ENCODE measurements around the gene TAAR6. TPM values are rescaled to one million over a fixed set of nuclear protein-coding genes. Genes with fewer than 3 reads are reported as not detected.
"Not testable (repeated sequence)": the region's sequence is repeated elsewhere in the genome, so short reads cannot be mapped to it uniquely, and the experiment has no call there.

TAAR6 gene
- total and polyA plus RNA-seq, 2 donors (not counting 3 experiments of a cell fraction or from before 2014, with no cell fraction given): not detected

DNA sequence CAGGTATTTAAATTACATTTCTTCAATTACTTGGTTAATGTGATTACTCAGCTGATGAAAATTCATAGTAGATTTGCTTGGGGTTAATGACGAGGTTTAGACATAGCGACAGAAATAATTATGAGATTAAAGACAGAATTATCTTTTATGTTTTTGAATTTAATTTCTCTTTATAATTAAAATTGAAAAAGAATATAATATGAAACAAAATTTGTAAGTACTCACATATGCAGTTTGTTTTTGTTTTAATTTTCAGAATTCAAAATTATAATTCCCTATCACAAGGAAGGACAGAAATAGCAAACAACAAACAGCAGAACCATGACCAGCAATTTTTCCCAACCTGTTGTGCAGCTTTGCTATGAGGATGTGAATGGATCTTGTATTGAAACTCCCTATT is 17.8 kb upstream of the TAAR6 start, which contains the start of gene TAAR8:
Gene TAAR8 (plus strand): TSS at position 301 of the 400 bp plus-strand sequence. CDS start 21 bp downstream, at position 322.
- POLR2A ChIA-PET: no interaction called here
- no TSS peak for BruUV-seq (replicated peaks)
- intact Hi-C loops (cut with micrococcal nuclease): no loop called here

DNA sequence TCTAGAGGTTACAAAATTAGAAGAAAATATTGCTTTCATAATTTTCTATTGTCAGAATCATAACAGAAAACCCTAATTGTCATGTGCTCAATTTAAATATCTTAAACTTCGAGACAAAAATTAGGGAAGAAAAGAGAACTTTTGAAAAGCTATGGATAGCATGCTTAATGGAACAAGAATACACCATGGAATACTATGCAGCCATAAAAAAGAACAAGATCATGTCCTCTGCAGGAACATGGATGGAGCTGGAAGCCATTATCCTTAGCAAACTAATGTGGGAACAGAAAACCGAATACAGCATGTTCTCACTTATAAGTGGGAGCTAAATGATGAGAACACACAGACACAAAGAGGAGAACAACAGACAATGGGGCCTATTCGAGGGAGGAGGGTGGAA is 10.0 kb upstream of the TAAR6 start:
- intact Hi-C loops (cut with micrococcal nuclease); H3K36me3 ChIP-seq (ENCODE audit: control insufficient read depth in 2 of 2, extremely low read depth in 1 of 2, insufficient read depth in 2 of 2, low read length in 2 of 2); H2AFZ ChIP-seq (ENCODE audit: low read depth, low read length); H3K4me2 ChIP-seq (ENCODE audit: insufficient read depth, low read length); H3K9me3 ChIP-seq (replicated peaks; ENCODE audit: control insufficient read depth, insufficient read depth, low read length); H3K4me3 ChIP-seq (replicated peaks in 1 of 3; ENCODE audit: insufficient read depth in 1 of 3, low read depth in 1 of 3, low read length in 3 of 3); POLR2A ChIA-PET; FAIRE-seq; H3K79me2 ChIP-seq (ENCODE audit: control insufficient read depth, insufficient read depth, low read length); DNase-seq (ENCODE audit: low read depth, low spot score); H3K9me1 ChIP-seq (replicated peaks; ENCODE audit: control insufficient read depth, extremely low read depth, insufficient read depth, low read length); H3K9ac ChIP-seq (replicated peaks; ENCODE audit: extremely low read depth, insufficient read depth, low read length); H3K27me3 ChIP-seq (ENCODE audit: control insufficient read depth in 2 of 2, insufficient read depth in 2 of 2, low read length in 2 of 2); dilution Hi-C loops (cut with MboI; ENCODE audit: extremely low pct_ligation_motif_present, low sequenced_read_pairs); H3K4me1 ChIP-seq (ENCODE audit: control insufficient read depth, extremely low read depth, insufficient read depth, low read length); BruUV-seq (replicated peaks); H4K20me1 ChIP-seq (replicated peaks; ENCODE audit: control insufficient read depth, extremely low read depth, insufficient read depth, low read length); H3K27ac ChIP-seq (ENCODE audit: insufficient read depth, low read depth, low read length): not testable (repeated sequence)
- CTCF ChIA-PET: interaction anchor here (1.5 kb wide), 1 partner anchor 30 kb away, joined by 3 read pairs; no protein-coding TSS in a partner anchor

More for the DNA sequence above, 17.8 kb upstream of the TAAR6 start, which contains the start of gene TAAR8:
- Histone ChIP-seq H3K9ac (replicated peaks; ENCODE audit: extremely low read depth, insufficient read depth, low read length) (no peak within 1 kb of the TSS), H3K9me3 (replicated peaks; ENCODE audit: control insufficient read depth, insufficient read depth, low read length) (no peaks in the 10 kb centered on the region), H3K27ac (ENCODE audit: insufficient read depth, low read depth, low read length) (no peak within 1 kb of the TSS), H3K9me1 (replicated peaks; ENCODE audit: control insufficient read depth, extremely low read depth, insufficient read depth, low read length) (no peaks in the 10 kb centered on the region), H3K4me2 (ENCODE audit: insufficient read depth, low read length) (no peak within 1 kb of the TSS), H3K27me3 (ENCODE audit: control insufficient read depth in 2 of 2, insufficient read depth in 2 of 2, low read length in 2 of 2) (peaks cover 6 to 8% of the 10 kb centered on the region in 2 experiments), H3K4me3 (replicated peaks in 1 of 3; ENCODE audit: insufficient read depth in 1 of 3, low read depth in 1 of 3, low read length in 3 of 3) (no peak within 1 kb of the TSS), H2AFZ (ENCODE audit: low read depth, low read length) (no peak within 1 kb of the TSS), H3K36me3 (ENCODE audit: control insufficient read depth in 2 of 2, extremely low read depth in 1 of 2, insufficient read depth in 2 of 2, low read length in 2 of 2) (no peaks in the 10 kb centered on the region), H3K4me1 (ENCODE audit: control insufficient read depth, extremely low read depth, insufficient read depth, low read length) (no peaks in the 10 kb centered on the region), H3K79me2 (ENCODE audit: control insufficient read depth, insufficient read depth, low read length) (no peaks in the 10 kb centered on the region), H4K20me1 (replicated peaks; ENCODE audit: control insufficient read depth, extremely low read depth, insufficient read depth, low read length) (no peaks in the 10 kb centered on the region)
- DNase-seq (ENCODE audit: low read depth, low spot score): no peak
- no peak for TF ChIP-seq CTCF (IDR thresholded peaks at IDR 0.05; ENCODE audit: extremely low read depth in 1 of 2, insufficient read depth in 1 of 2, low read depth in 1 of 2, low read length in 2 of 2)
- no peak for TF ChIP-seq MYC (IDR thresholded peaks at IDR 0.05; ENCODE audit: low read depth, low read length)
- TF ChIP-seq EZH2 (IDR thresholded peaks at IDR 0.05; ENCODE audit: borderline replicate concordance, low read depth, low read length, severe bottlenecking): no peak
- TF ChIP-seq JUN (IDR thresholded peaks at IDR 0.05; ENCODE audit: borderline replicate concordance, insufficient read depth, insufficient read length, low read depth): no peak
- TF ChIP-seq POLR2AphosphoS5 (IDR thresholded peaks at IDR 0.05; ENCODE audit: insufficient read depth, low read depth, low read length): no peak
- TF ChIP-seq POLR2A (IDR thresholded peaks at IDR 0.05; ENCODE audit: low read depth, low read length): no peak
- no peak for TF ChIP-seq GATA2 (IDR thresholded peaks at IDR 0.05; ENCODE audit: insufficient read depth, insufficient read length, low read depth, low read length)
- no peak for TF ChIP-seq FOS (IDR thresholded peaks at IDR 0.05; ENCODE audit: borderline replicate concordance, insufficient read depth, low read length)
- TF ChIP-seq, protein P1, sequence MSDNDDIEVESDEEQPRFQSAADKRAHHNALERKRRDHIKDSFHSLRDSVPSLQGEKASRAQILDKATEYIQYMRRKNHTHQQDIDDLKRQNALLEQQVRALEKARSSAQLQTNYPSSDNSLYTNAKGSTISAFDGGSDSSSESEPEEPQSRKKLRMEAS (IDR thresholded peaks at IDR 0.05; ENCODE audit: insufficient read depth, insufficient read length): no peak
- FAIRE-seq: no peak
- CTCF ChIA-PET: interaction anchor here (1.2 to 1.7 kb wide), 3 partner anchors 9 to 22 kb away, joined by 3 to 6 read pairs (median 3); no protein-coding TSS in a partner anchor
- dilution Hi-C loops (cut with MboI; ENCODE audit: extremely low pct_ligation_motif_present, low sequenced_read_pairs): no loop called here
